GM23248 (cell line): ENCODE measurements around the gene PDE1A. TPM values are rescaled to one million over a fixed set of nuclear protein-coding genes. Genes with fewer than 3 reads are reported as not detected.

ENCODE experiments used
- DNase-seq: peaks from one replicate; pipeline ENCODE4 v3.0.0-alpha.2; 2015
- H2AFZ ChIP-seq: fragments of 200-600 bp; sonication (generic); 2 replicates; pipeline ENCODE4 v1.6.1; 2016; ENCODE audit warnings: antibody characterized with exemption
- H3F3A ChIP-seq: fragments of 200-600 bp; sonication (generic); 2 replicates; pipeline ENCODE4 v1.6.1; 2016; ENCODE audit warnings: mild to moderate bottlenecking, antibody characterized with exemption, mixed run types; ENCODE audit not compliant: insufficient read depth
- H3K27ac ChIP-seq: fragments of 200-600 bp; sonication (generic); 2 replicates; pipeline ENCODE4 v1.5.1; 2016; ENCODE audit warnings: mild to moderate bottlenecking
- H3K27me3 ChIP-seq: fragments of 200-600 bp; sonication (generic); replicated peaks from 2 replicates; pipeline ENCODE4 v1.6.1; 2016; ENCODE audit warnings: mild to moderate bottlenecking; ENCODE audit not compliant: insufficient read depth
- H3K36me3 ChIP-seq: fragments of 200-600 bp; sonication (generic); 2 replicates; pipeline ENCODE4 v1.6.1; 2016; ENCODE audit warnings: low read depth, mild to moderate bottlenecking
- H3K4me1 ChIP-seq: fragments of 200-600 bp; sonication (generic); 2 replicates; pipeline ENCODE4 v1.6.1; 2016; ENCODE audit warnings: mild to moderate bottlenecking; ENCODE audit not compliant: insufficient read depth
- H3K4me2 ChIP-seq: fragments of 200-600 bp; sonication (generic); one replicate; pipeline ENCODE4 v1.6.1; 2016; ENCODE audit warnings: mild to moderate bottlenecking; ENCODE audit not compliant: unreplicated experiment
- H3K4me3 ChIP-seq: fragments of 200-600 bp; sonication (generic); 2 replicates; pipeline ENCODE4 v1.5.1; 2016; ENCODE audit warnings: mild to moderate bottlenecking
- H3K79me2 ChIP-seq: fragments of 200-600 bp; sonication (generic); 2 replicates; pipeline ENCODE4 v1.6.1; 2016; ENCODE audit warnings: mild to moderate bottlenecking; ENCODE audit not compliant: insufficient read depth
- H3K9ac ChIP-seq: fragments of 200-600 bp; sonication (generic); 2 replicates; pipeline ENCODE4 v1.6.1; 2016; ENCODE audit warnings: mild to moderate bottlenecking
- H3K9me2 ChIP-seq: fragments of 200-600 bp; sonication (generic); 2 replicates; pipeline ENCODE4 v1.6.1; 2016; ENCODE audit warnings: mixed run types, mild to moderate bottlenecking, moderate library complexity; ENCODE audit not compliant: insufficient read depth
- H3K9me3 ChIP-seq: fragments of 200-600 bp; sonication (generic); one replicate; pipeline ENCODE4 v1.6.1; 2017; ENCODE audit warnings: low read depth
- H4K20me1 ChIP-seq: fragments of 200-600 bp; sonication (generic); 2 replicates; pipeline ENCODE4 v1.6.0; 2016; ENCODE audit not compliant: insufficient read depth
- EZH2 ChIP-seq: fragments of 200-600 bp; sonication (generic); IDR thresholded peaks from 2 replicates; pipeline ENCODE4 v1.6.1; 2018; ENCODE audit warnings: antibody characterized with exemption, mild to moderate bottlenecking; ENCODE audit not compliant: insufficient read depth, poor library complexity, severe bottlenecking
- EZH2phosphoT487 ChIP-seq: fragments of 200-600 bp; sonication (generic); IDR thresholded peaks from 2 replicates; pipeline ENCODE4 v1.6.1; 2018; ENCODE audit warnings: antibody characterized with exemption, moderate library complexity, mild to moderate bottlenecking, low read depth; ENCODE audit not compliant: insufficient read depth
- WGBS, 2 experiments: methylation state at CpG; one replicate each; pipeline ENCODE4 v1.1.6; 2015 to 2017; ENCODE audit warnings: low lambda C conversion rate in 2 of 2, low coverage in 1 of 2; ENCODE audit errors: missing lambda C conversion rate in 2 of 2; 5-methylcytosine and 5-hydroxymethylcytosine counted together
- in situ Hi-C: fragments of 300-500 bp; cut with MboI; formaldehyde crosslinking; loops from 2 replicates; pipeline ENCODE4 v1.15.0; 2020
- polyA plus RNA-seq: library from polyadenylated mRNA; unstranded; fragments of >200 nt; fragmentation: Nextera tagmentation; extraction: Ambion mirVana; gene quantifications from 2 replicates; pipeline ENCODE4 v1.2.1, GENCODE V29; 2016
- total RNA-seq: library from RNA; depleted of rRNA; stranded (reverse); fragments of >200 nt; shearing (Covaris generic); gene quantifications from 2 replicates; pipeline ENCODE4 v1.2.3, GENCODE V29; 2014

PDE1A gene
- total and polyA plus RNA-seq, 2 experiments from 2014 or later: 1.0 to 1.9 TPM

- Histone ChIP-seq H3K9ac (no peak overlapping the region), H3K27ac (no peak overlapping the region), H3K79me2 (no peaks in the 10 kb centered on the region), H3K36me3 (no peaks in the 10 kb centered on the region), H2AFZ (peak overlapping the region; percentile 55), H3K4me3 (no peak overlapping the region), H3K9me2 (no peaks in the 10 kb centered on the region), H3F3A (peaks cover 10% of the 10 kb centered on the region; the same call in 1 of the 2 replicates), H3K4me1 (peaks cover 11% of the 10 kb centered on the region), H3K4me2 (peak overlapping the region; percentile 44), H4K20me1 (no peaks in the 10 kb centered on the region), H3K9me3 (no peaks in the 10 kb centered on the region), H3K27me3 (no peaks in the 10 kb centered on the region)
- TF ChIP-seq EZH2 (no peak), EZH2phosphoT487 (no peak)
- whole genome bisulfite sequencing, 2 experiments: 0 to 6% methylated on average over 1 of the region's 1 CpG
- in situ Hi-C loops: no loop called here
- DNase-seq: peak; percentile 66
Observed at GRCh38 chr2:182133195-182133891, 293.5 kb downstream of the PDE1A start.

- no peak overlapping the region for H3K4me2 ChIP-seq
- no peaks in the 10 kb centered on the region for H3K79me2 ChIP-seq
- H3K27ac ChIP-seq: no peak overlapping the region
- peak; percentile 8 for DNase-seq
- peaks cover 11% of the 10 kb centered on the region for H3K4me1 ChIP-seq
- no peak overlapping the region for H3K4me3 ChIP-seq
- no peaks in the 10 kb centered on the region for H4K20me1 ChIP-seq
- no peaks in the 10 kb centered on the region for H3K36me3 ChIP-seq
- no peaks in the 10 kb centered on the region for H3K9me2 ChIP-seq
- H2AFZ ChIP-seq: no peak overlapping the region
- no peaks in the 10 kb centered on the region for H3K27me3 ChIP-seq
- no peak overlapping the region for H3K9ac ChIP-seq
- TF ChIP-seq EZH2phosphoT487 (no peak), EZH2 (no peak)
- in situ Hi-C loops: no loop called here
- no peaks in the 10 kb centered on the region for H3K9me3 ChIP-seq
- H3F3A ChIP-seq: peaks cover 10% of the 10 kb centered on the region; the same call in 1 of the 2 replicates
Observed at GRCh38 chr2:182132605-182133004, 294.2 kb downstream of the PDE1A start.

GRCh38 chr2:182128821-182129707 lies 297.8 kb downstream of the PDE1A start:
- 0 out of 2 replicates have a peak overlapping the region, but pooled peaks have one; percentile 8 for H2AFZ ChIP-seq
- H3K9me2 ChIP-seq: no peaks in the 10 kb centered on the region
- WGBS, 2 experiments: 37 to 44% methylated on average over 3 of the region's 3 CpGs
- H3F3A ChIP-seq: peaks cover 10% of the 10 kb centered on the region; the same call in 1 of the 2 replicates
- H3K27ac ChIP-seq: no peak overlapping the region
- DNase-seq: no peak
- no peaks in the 10 kb centered on the region for H4K20me1 ChIP-seq
- no peaks in the 10 kb centered on the region for H3K79me2 ChIP-seq
- no peaks in the 10 kb centered on the region for H3K9me3 ChIP-seq
- no peaks in the 10 kb centered on the region for H3K36me3 ChIP-seq
- H3K4me1 ChIP-seq: peaks cover 11% of the 10 kb centered on the region
- H3K9ac ChIP-seq: no peak overlapping the region
- in situ Hi-C loops: no loop called here
- TF ChIP-seq EZH2: no peak
- no peak for TF ChIP-seq EZH2phosphoT487
- H3K27me3 ChIP-seq: no peaks in the 10 kb centered on the region
- no peak overlapping the region for H3K4me2 ChIP-seq
- H3K4me3 ChIP-seq: no peak overlapping the region

GRCh38 chr2:182117196-182117595 lies 309.6 kb downstream of the PDE1A start:
- no peak overlapping the region for H3K4me3 ChIP-seq
- TF ChIP-seq EZH2phosphoT487 (no peak), EZH2 (no peak)
- H3K4me1 ChIP-seq: no peaks in the 10 kb centered on the region
- no peaks in the 10 kb centered on the region for H3K79me2 ChIP-seq
- DNase-seq: no peak
- H3K27me3 ChIP-seq: 0 out of 2 replicates have a peak, but pooled peaks cover 6% of the 10 kb centered on the region
- no peaks in the 10 kb centered on the region for H3K9me3 ChIP-seq
- H3F3A ChIP-seq: no peaks in the 10 kb centered on the region
- in situ Hi-C loops: no loop called here
- no peak overlapping the region for H3K27ac ChIP-seq
- no peaks in the 10 kb centered on the region for H4K20me1 ChIP-seq
- no peak overlapping the region for H2AFZ ChIP-seq
- no peak overlapping the region for H3K4me2 ChIP-seq
- no peaks in the 10 kb centered on the region for H3K36me3 ChIP-seq
- WGBS, 2 experiments: 52 to 65% methylated on average over 1 of the region's 1 CpG
- no peak overlapping the region for H3K9ac ChIP-seq
- no peaks in the 10 kb centered on the region for H3K9me2 ChIP-seq
